Keratinocyte (primary cell): Measurements from ENCODE around the gene CELF2.

ENCODE experiments used
- CTCF ChIP-seq, 3 experiments: IDR thresholded peaks in 1 of 3; conservative IDR thresholded peaks in 1 of 3; optimal IDR thresholded peaks in 1 of 3; 2 replicates in 2 of 3; 3 replicates in 1 of 3; pipeline versions ENCODE3 to v1.5.1; 2011; ENCODE audit warnings: low read length in 3 of 3, mild to moderate bottlenecking in 3 of 3, moderate library complexity in 2 of 3, control low read depth in 1 of 3, inconsistent platforms in 1 of 3; ENCODE audit not compliant: insufficient read depth in 2 of 3; ENCODE audit errors: extremely low read depth in 1 of 3
- EZH2 ChIP-seq: IDR thresholded peaks from one replicate; pipeline ENCODE4 v1.6.1; 2012; ENCODE audit warnings: inconsistent platforms, mild to moderate bottlenecking, low read length, moderate library complexity

DNA sequence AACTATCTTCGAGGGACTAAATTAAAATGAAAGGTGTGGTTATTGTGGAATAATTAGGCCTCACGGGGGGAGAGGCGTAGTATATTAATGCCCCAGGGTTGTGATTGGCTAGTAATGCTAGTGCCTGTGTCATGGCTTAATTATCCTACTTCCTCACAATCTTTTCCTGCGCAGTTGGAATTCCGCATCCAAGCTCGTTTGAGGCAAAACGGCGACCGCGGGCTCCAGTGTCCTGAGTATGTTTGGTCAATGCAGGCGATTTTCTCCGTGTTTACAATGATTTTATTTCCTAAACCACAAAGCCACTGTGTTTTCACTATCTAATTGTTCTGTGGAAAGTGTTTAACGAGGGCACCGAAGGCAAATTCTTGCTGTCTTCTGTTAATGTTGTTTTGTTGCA lies 282.9 kb downstream of the CELF2 start:
- TF ChIP-seq CTCF (optimal IDR thresholded peaks at IDR 0.05 in 1 of 3, IDR thresholded peaks at IDR 0.05 in 1 of 3, conservative IDR thresholded peaks at IDR 0.05 in 1 of 3; ENCODE audit: extremely low read depth in 1 of 3, insufficient read depth in 2 of 3, low read length in 3 of 3) (no peak), EZH2 (no peak)
